GM12878 (cell line): ENCODE measurements around the gene SH2D3A. TPM values are rescaled to one million over a fixed set of nuclear protein-coding genes. Genes with fewer than 3 reads are reported as not detected.
A peak's percentile ranks its signal among the peaks of the same experiment; 100 is the strongest.

Source experiments
- ATAC-seq: fragments of 200-7000 bp; cut with Tn5 transposase; 3 replicates; pipeline ENCODE4 v1.9.1; 2020; ENCODE audit warnings: mild to moderate bottlenecking, moderate library complexity
- BruUV-seq: library from RNA; stranded (reverse); fragments of 400-500 nt; replicated peaks from 2 replicates; lab custom pipeline; 2021; lab: Mats Ljungman, UMichigan
- CTCF ChIA-PET: fragments of 300-600 bp; sonication (Branson Sonifier 250); formaldehyde crosslinking; extraction: SDS; loops from one replicate; lab custom pipeline; 2021; ENCODE audit warnings: inconsistent platforms; lab: Yijun Ruan, JAX
- POLR2A ChIA-PET: fragments of 350-600 bp; formaldehyde crosslinking; extraction: SDS; loops from one replicate; lab custom pipeline; 2021; ENCODE audit warnings: inconsistent platforms; lab: Charles Lee
- RAD21 ChIA-PET: fragments of 300-600 bp; sonication (Branson Sonifier 250); formaldehyde crosslinking; loops from one replicate; lab custom pipeline; 2023; ENCODE audit warnings: antibody characterized with exemption; ENCODE audit not compliant: unreplicated experiment; lab: Charles Lee
- SMC1A ChIA-PET: fragments of 300-600 bp; sonication (Branson Sonifier 250); formaldehyde crosslinking; loops from one replicate; lab custom pipeline; 2023; ENCODE audit not compliant: unreplicated experiment, uncharacterized antibody; lab: Charles Lee
- DNase-seq: peaks from one replicate; pipeline ENCODE4 v3.0.0-alpha.2; 2011; ENCODE audit warnings: low read depth, low spot score
- FAIRE-seq: peaks from 3 replicates; lab custom pipeline; 2011; peaks lifted over from hg19 to GRCh38; lab: Jason Lieb, UNC
- H2AFZ ChIP-seq: 2 replicates; pipeline ENCODE4 v1.6.0; 2011; ENCODE audit warnings: low read depth, low read length, control low read depth; ENCODE audit not compliant: control insufficient read depth
- H3K27ac ChIP-seq: 2 replicates; pipeline ENCODE4 v1.5.1; 2011; ENCODE audit warnings: control low read depth; ENCODE audit not compliant: control insufficient read depth, insufficient read depth
- H3K27me3 ChIP-seq, 2 experiments: replicated peaks in 1 of 2; 2 replicates each; pipeline versions ENCODE4 v1.6.0 to v1.6.1; 2011; ENCODE audit warnings: low read length in 1 of 2; ENCODE audit not compliant: control insufficient read depth in 2 of 2, insufficient read depth in 2 of 2
- H3K36me3 ChIP-seq, 2 experiments: 2 replicates each; pipeline ENCODE4 v1.5.1; 2011; ENCODE audit warnings: low read length in 1 of 2; ENCODE audit not compliant: control insufficient read depth in 2 of 2, insufficient read depth in 2 of 2
- H3K4me1 ChIP-seq: 2 replicates; pipeline ENCODE4 v1.6.1; 2011; ENCODE audit warnings: mild to moderate bottlenecking, low read length, moderate library complexity, mixed read lengths; ENCODE audit not compliant: control insufficient read depth, insufficient read depth
- H3K4me2 ChIP-seq: 2 replicates; pipeline ENCODE4 v1.6.0; 2011; ENCODE audit warnings: control low read depth; ENCODE audit not compliant: control insufficient read depth, insufficient read depth
- H3K4me3 ChIP-seq: fragments of 200-600 bp; sonication (generic); 2 replicates; pipeline ENCODE4 v1.5.1; 2016
- H3K79me2 ChIP-seq: 2 replicates; pipeline ENCODE4 v1.6.0; 2011; ENCODE audit warnings: low read length; ENCODE audit not compliant: control insufficient read depth, insufficient read depth
- H3K9ac ChIP-seq: 2 replicates; pipeline ENCODE4 v1.8.0; 2011; ENCODE audit warnings: low read length, control low read depth, mixed read lengths; ENCODE audit not compliant: control insufficient read depth, insufficient read depth
- H3K9me3 ChIP-seq: replicated peaks from 3 replicates; pipeline ENCODE4 v1.5.1; 2011; ENCODE audit warnings: mild to moderate bottlenecking, low read length; ENCODE audit not compliant: control insufficient read depth, insufficient read depth
- H4K20me1 ChIP-seq: 2 replicates; pipeline ENCODE4 v1.6.0; 2011; ENCODE audit not compliant: control insufficient read depth, insufficient read depth
- BMI1 ChIP-seq: fragments of 450-650 bp; IDR thresholded peaks from 2 replicates; pipeline ENCODE4 v1.6.1; 2016; ENCODE audit warnings: mild to moderate bottlenecking, moderate library complexity, borderline replicate concordance
- CBX5 ChIP-seq: sonication (generic); IDR thresholded peaks from 2 replicates; pipeline ENCODE4 v1.6.1; 2016; ENCODE audit warnings: low read depth, moderate library complexity, mild to moderate bottlenecking, inconsistent platforms
- E2F4 ChIP-seq: IDR thresholded peaks from 2 replicates; pipeline ENCODE4 v1.6.1; 2012; ENCODE audit warnings: low read depth, low read length, improper control_type of control experiment
- EGR1 ChIP-seq, 2 experiments: IDR thresholded peaks; 1 replicate in 1 of 2; 2 replicates in 1 of 2; pipeline ENCODE4 v1.6.1; 2011 to 2012; ENCODE audit warnings: low read depth in 2 of 2, low read length in 2 of 2, borderline replicate concordance in 1 of 2, mild to moderate bottlenecking in 1 of 2, moderate library complexity in 1 of 2
- ESRRA ChIP-seq: IDR thresholded peaks from 2 replicates; pipeline ENCODE4 v1.6.1; 2012; ENCODE audit warnings: mild to moderate bottlenecking, low read length, improper control_type of control experiment
- IKZF1 ChIP-seq: fragments of 450-650 bp; conservative IDR thresholded peaks from 2 replicates; pipeline ENCODE4 v1.6.1; 2017; ENCODE audit warnings: antibody characterized with exemption, mild to moderate bottlenecking
- LARP7 ChIP-seq: fragments of 450-650 bp; IDR thresholded peaks from 2 replicates; pipeline ENCODE4 v1.6.1; 2017; ENCODE audit warnings: mild to moderate bottlenecking
- NKRF ChIP-seq: fragments of 450-650 bp; conservative IDR thresholded peaks from 2 replicates; pipeline ENCODE4 v1.6.1; 2017; ENCODE audit warnings: mild to moderate bottlenecking, moderate library complexity
- POLR2AphosphoS2 ChIP-seq: IDR thresholded peaks from 2 replicates; pipeline ENCODE4 v1.6.1; 2011; ENCODE audit warnings: low read depth, mild to moderate bottlenecking, low read length, improper control_type of control experiment, moderate library complexity
- POLR2AphosphoS5 ChIP-seq: IDR thresholded peaks from 2 replicates; pipeline ENCODE4 v1.6.1; 2011; ENCODE audit warnings: mild to moderate bottlenecking, low read length, inconsistent platforms
- RB1 ChIP-seq: fragments of 450-650 bp; formaldehyde crosslinking; IDR thresholded peaks from 2 replicates; pipeline ENCODE4 v1.6.1; 2017; ENCODE audit warnings: mild to moderate bottlenecking, borderline replicate concordance
- RELB ChIP-seq: fragments of 450-650 bp; IDR thresholded peaks from 2 replicates; pipeline ENCODE4 v1.6.1; 2017; ENCODE audit warnings: low read depth, mild to moderate bottlenecking, moderate library complexity
- SIX5 ChIP-seq: IDR thresholded peaks from 2 replicates; pipeline ENCODE4 v1.6.1; 2011; ENCODE audit warnings: mild to moderate bottlenecking, low read depth, low read length, moderate library complexity; ENCODE audit not compliant: severe bottlenecking
- SREBF2 ChIP-seq: IDR thresholded peaks from 2 replicates; pipeline ENCODE4 v1.6.1; 2012; ENCODE audit warnings: mild to moderate bottlenecking, low read length
- TCF12 ChIP-seq: IDR thresholded peaks from 2 replicates; pipeline ENCODE4 v1.6.1; 2011; ENCODE audit warnings: low read depth, mild to moderate bottlenecking, low read length
- USF1 ChIP-seq: IDR thresholded peaks from 2 replicates; pipeline ENCODE4 v1.6.1; 2011; ENCODE audit warnings: borderline replicate concordance, low read depth, mild to moderate bottlenecking, moderate library complexity, mixed read lengths, low read length; ENCODE audit not compliant: insufficient read depth; ENCODE audit errors: extremely low read length
- ZSCAN29 ChIP-seq: fragments of 450-650 bp; IDR thresholded peaks from 2 replicates; pipeline ENCODE4 v1.6.1; 2017; ENCODE audit warnings: mild to moderate bottlenecking, moderate library complexity
- WGBS: methylation state at CpG from one replicate; pipeline ENCODE4 v1.1.6; 2016; ENCODE audit warnings: low lambda C conversion rate; ENCODE audit not compliant: insufficient replicate concordance, insufficient coverage; ENCODE audit errors: missing lambda C conversion rate; 5-methylcytosine and 5-hydroxymethylcytosine counted together
- in situ Hi-C: fragments of 300-500 bp; cut with MboI; formaldehyde crosslinking; loops from 9 replicates; pipeline ENCODE4 v1.14.3; 2018; ENCODE audit warnings: mixed read lengths
- intact Hi-C: fragments of 100-400 bp; cut with micrococcal nuclease; formaldehyde crosslinking; loops from one replicate; pipeline ENCODE4 v1.14.2; 2022; ENCODE audit not compliant: unreplicated experiment
- polyA plus RNA-seq, 11 experiments: library from polyadenylated mRNA; depleted of rRNA in 4 of 11; unstranded in 6 of 11; stranded (reverse) in 5 of 11; fragments of >200 nt; fragmentation: Nextera tagmentation in 4 of 11; fragmentation: Illumina TruSeq in 1 of 11; extraction: Ambion mirVana in 4 of 11; extraction: Trizol in 1 of 11; gene quantifications; 1 replicate in 1 of 11; 2 replicates in 10 of 11; pipeline versions ENCODE4 v1.2.1 to v1.2.3, GENCODE V29; 2011 to 2016; ENCODE audit warnings: inconsistent platforms in 2 of 11, missing spikeins in 2 of 11, low read depth in 1 of 11
- total RNA-seq, 4 experiments: library from RNA; depleted of rRNA in 3 of 4; stranded (reverse); fragments of >200 nt in 3 of 4; fragmentation: Illumina TruSeq in 1 of 4; extraction: Trizol in 1 of 4; gene quantifications; 2 replicates each; pipeline versions ENCODE4 v1.2.1 to v1.2.3, GENCODE V29; 2013 to 2021

SH2D3A gene
- total and polyA plus RNA-seq, 10 of the 15 experiments (the other 5 are each of a cell fraction or from before 2014, with no cell fraction given), result 0.77 to 24.4 (median 9.5) TPM

- in situ Hi-C loops (loop anchor here (5.0 kb wide), 2 partner anchors 122 to 223 kb away; no protein-coding TSS in a partner anchor), intact Hi-C loops (loop anchor here (2.0 kb wide), 1 partner anchor 27 kb away; the partner anchor contains the start of gene SH2D3A)
- peak overlapping the region; percentile 95 for H3K4me2 ChIP-seq
- H3K27ac ChIP-seq, result peak overlapping the region; percentile 92
- peak overlapping the region; percentile 90 for H3K9ac ChIP-seq
- peaks cover 30% of the 10 kb centered on the region for H3K4me1 ChIP-seq
- ChIA-PET RAD21 (interaction anchor here (1.1 to 5.1 kb wide), 3 partner anchors 61 to 223 kb away, joined by 5 to 76 read pairs (median 33); no protein-coding TSS in a partner anchor), SMC1A (interaction anchor here (3.5 kb wide), 1 partner anchor 123 kb away, joined by 55 read pairs; no protein-coding TSS in a partner anchor), POLR2A (interaction anchor here (0.6 to 1.0 kb wide), 3 partner anchors 28 to 64 kb away, joined by 3 to 8 read pairs (median 3); no protein-coding TSS in a partner anchor), CTCF (interaction anchor here (0.6 to 5.5 kb wide), 3 partner anchors 108 to 124 kb away, joined by 3 to 104 read pairs (median 46); no protein-coding TSS in a partner anchor)
- peaks cover 42% of the 10 kb centered on the region for H3K79me2 ChIP-seq
- H4K20me1 ChIP-seq, result no peaks in the 10 kb centered on the region
- DNase-seq (no peak), ATAC-seq (peak; percentile 2; the same call in 1 of the 3 replicates), FAIRE-seq (no peak)
- H3K4me3 ChIP-seq, result peak overlapping the region; percentile 100
- no peaks in the 10 kb centered on the region for H3K27me3 ChIP-seq
- peaks cover 6 to 11% of the 10 kb centered on the region in 2 experiments; a peak in 3 of 4 replicates for H3K36me3 ChIP-seq
- no TSS peak for BruUV-seq
- 1% methylated on average over 34 of the region's 34 CpGs for WGBS
- no peaks in the 10 kb centered on the region for H3K9me3 ChIP-seq
- H2AFZ ChIP-seq, result peak overlapping the region; percentile 55
- TF ChIP-seq BMI1 (no peak), IKZF1 (peak; percentile 41; the same call in 1 of the 2 replicates), ESRRA (no peak), POLR2AphosphoS5 (no peak), USF1 (peak; percentile 24), EGR1 (IDR thresholded peaks at IDR 0.05; ENCODE audit: borderline replicate concordance in 1 of 2, low read depth in 2 of 2, low read length in 2 of 2) (peak in 1 of 2 experiments; percentile 42; a peak in 1 of 3 replicates), RELB (peak; percentile 67), SREBF2 (no peak), ZSCAN29 (no peak), SIX5 (no peak), LARP7 (0 out of 2 replicates have a peak, but pooled peaks have one; percentile 39), CBX5 (no peak), RB1 (peak; percentile 20; the same call in 1 of the 2 replicates), NKRF (peak; percentile 11), TCF12 (no peak), POLR2AphosphoS2 (no peak), E2F4 (no peak)
These were observed 27.2 kb downstream of the SH2D3A start for GRCh38 chr19:6739883-6740588.
